AG04449 (cell line): ENCODE results near the gene CNTN5.

Experiments
- CTCF ChIA-PET: fragments of 350-600 bp; formaldehyde crosslinking; extraction: SDS; loops from one replicate; lab custom pipeline; 2021; ENCODE audit warnings: antibody characterized with exemption; lab: Yijun Ruan, JAX
- POLR2A ChIA-PET: fragments of 400-600, 350-600 bp; formaldehyde crosslinking; extraction: SDS; loops from one replicate; lab custom pipeline; 2020; ENCODE audit warnings: antibody characterized with exemption, inconsistent platforms; lab: Yijun Ruan, JAX
- DNase-seq: peaks from one replicate; pipeline ENCODE4 v3.0.0-alpha.2; 2010; ENCODE audit warnings: low read depth, low spot score
- H3K4me3 ChIP-seq: 2 replicates; pipeline ENCODE4 v1.5.1; 2011; ENCODE audit warnings: low read depth, mild to moderate bottlenecking, control low read depth, low read length
- CTCF ChIP-seq: IDR thresholded peaks from one replicate; pipeline ENCODE4 v1.5.1; 2011; ENCODE audit warnings: mild to moderate bottlenecking, moderate library complexity, low read length, control low read depth, inconsistent platforms; ENCODE audit not compliant: insufficient read depth; ENCODE audit errors: missing control alignments

CNTN5 gene

GRCh38 chr11:100359281-100359680 lies 1338.5 kb downstream of the CNTN5 start:
- CTCF ChIA-PET = no interaction called here
- no peak for DNase-seq
- no peak for TF ChIP-seq CTCF
- POLR2A ChIA-PET = no interaction called here
- H3K4me3 ChIP-seq = no peak overlapping the region

- ChIA-PET POLR2A (no interaction called here), CTCF (no interaction called here)
- DNase-seq = no peak
- no peak for TF ChIP-seq CTCF
- no peak overlapping the region for H3K4me3 ChIP-seq
Observed at GRCh38 chr11:100367892-100368291, 1347.1 kb downstream of the CNTN5 start.

GRCh38 chr11:100383357-100383865 lies 1362.7 kb downstream of the CNTN5 start:
- CTCF ChIA-PET = no interaction called here
- POLR2A ChIA-PET = no interaction called here
- no peak overlapping the region for H3K4me3 ChIP-seq
- DNase-seq = no peak
- no peak for TF ChIP-seq CTCF

- H3K4me3 ChIP-seq = no peak overlapping the region
- POLR2A ChIA-PET = no interaction called here
- CTCF ChIA-PET = no interaction called here
- DNase-seq = no peak
- no peak for TF ChIP-seq CTCF
Observed at GRCh38 chr11:100396266-100396665, 1375.5 kb downstream of the CNTN5 start.

- POLR2A ChIA-PET = no interaction called here
- CTCF ChIA-PET = no interaction called here
- DNase-seq = no peak
Observed at GRCh38 chr11:100397401-100397800, 1376.7 kb downstream of the CNTN5 start.

GRCh38 chr11:100403816-100404215 lies 1383.1 kb downstream of the CNTN5 start:
- TF ChIP-seq CTCF = no peak
- ChIA-PET CTCF (no interaction called here), POLR2A (no interaction called here)
- peak; percentile 12 for DNase-seq
- H3K4me3 ChIP-seq = no peak overlapping the region

More at GRCh38 chr11:100397401-100397800, 1376.7 kb downstream of the CNTN5 start:
- no peak for TF ChIP-seq CTCF
- H3K4me3 ChIP-seq = no peak overlapping the region
